Measurements from ENCODE around the gene RFX7.

GRCh38 chr15:56074481-56075265 is 169.0 kb downstream of the RFX7 start:
- TF ChIP-seq HDGF (IDR thresholded peaks at IDR 0.05; ENCODE audit: borderline replicate concordance) (no peak), FOXK2 (IDR thresholded peaks at IDR 0.05) (no peak), ZNF384 (IDR thresholded peaks at IDR 0.05) (no peak), SUZ12 (IDR thresholded peaks at IDR 0.05) (no peak), ELF4 (IDR thresholded peaks at IDR 0.05) (no peak), SP1 (IDR thresholded peaks at IDR 0.05) (no peak), LEF1 (IDR thresholded peaks at IDR 0.05; ENCODE audit: borderline replicate concordance) (no peak)

Measured in HEK293T (cell line).